GM18499 (cell line): Measurements from ENCODE around the gene RAB29.

Source experiments
- ATAC-seq: cut with Tn5 transposase; IDR thresholded peaks from one replicate; pipeline ENCODE4 v1.9.1; 2021; ENCODE audit warnings: moderate number of reproducible peaks; ENCODE audit not compliant: insufficient read depth, unreplicated experiment

RAB29 gene

DNA sequence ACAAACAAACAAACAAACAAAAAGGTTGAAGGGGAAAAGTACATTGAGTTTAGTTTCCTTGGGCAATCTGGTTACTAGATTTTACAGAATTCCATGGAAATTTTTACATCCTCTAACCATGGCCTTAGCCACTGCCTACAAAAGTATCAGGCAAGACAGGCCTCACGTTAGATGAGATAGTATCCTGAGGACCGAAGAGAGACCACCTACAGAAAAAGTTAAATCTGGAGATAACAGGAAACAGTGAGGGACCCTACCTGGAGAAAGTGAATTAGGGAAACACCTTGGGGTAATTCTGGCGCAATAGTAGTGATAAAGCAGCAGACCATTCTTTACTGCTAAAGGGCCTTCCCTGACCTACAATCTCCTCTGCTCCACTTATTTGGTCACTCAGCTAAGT is 8.7 kb downstream of the RAB29 start:
- no peak for ATAC-seq

GRCh38 chr1:205766038-205766437 is 9.2 kb downstream of the RAB29 start:
- no peak for ATAC-seq

DNA sequence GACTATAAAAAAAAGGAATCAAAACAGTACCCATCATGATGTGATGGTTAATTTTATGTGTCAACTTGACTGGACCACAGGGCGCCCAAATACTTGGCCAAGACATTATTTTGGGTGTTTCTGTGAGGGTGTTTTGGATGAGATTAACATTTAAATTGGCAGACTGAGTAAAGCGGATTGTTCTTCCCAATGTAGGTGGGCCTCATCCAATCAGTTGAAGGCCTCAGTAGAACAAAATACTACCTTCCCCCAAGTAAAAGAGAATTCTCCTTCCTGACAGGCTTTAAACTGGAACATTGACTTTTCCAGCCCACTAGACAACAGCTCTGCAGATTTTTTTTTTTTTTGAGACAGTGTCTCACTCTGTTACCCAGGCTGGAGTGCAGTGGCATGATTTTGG is 10.7 kb downstream of the RAB29 start:
- no peak for ATAC-seq

GRCh38 chr1:205763980-205764379 is 11.3 kb downstream of the RAB29 start:
- no peak for ATAC-seq

DNA sequence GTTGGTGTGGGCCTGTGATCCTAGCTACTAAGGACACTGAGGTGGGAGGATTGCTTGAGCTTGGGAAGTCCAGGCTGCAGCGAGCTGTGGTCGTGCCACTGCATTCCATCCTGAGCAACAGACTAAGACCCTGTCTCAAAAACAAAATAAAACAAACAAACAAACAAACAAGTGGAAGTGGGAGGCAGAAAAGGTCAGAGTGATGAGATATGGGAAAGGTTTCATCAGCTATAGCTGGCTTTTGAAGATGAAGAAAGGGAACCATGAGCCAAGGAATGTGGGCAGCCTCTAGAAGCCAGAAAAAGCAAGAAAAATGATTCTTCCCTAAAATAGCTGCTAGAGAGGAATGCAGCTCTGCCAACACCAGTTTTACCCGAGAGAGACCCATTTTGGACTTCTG is 14.7 kb downstream of the RAB29 start:
- ATAC-seq, result no peak

DNA sequence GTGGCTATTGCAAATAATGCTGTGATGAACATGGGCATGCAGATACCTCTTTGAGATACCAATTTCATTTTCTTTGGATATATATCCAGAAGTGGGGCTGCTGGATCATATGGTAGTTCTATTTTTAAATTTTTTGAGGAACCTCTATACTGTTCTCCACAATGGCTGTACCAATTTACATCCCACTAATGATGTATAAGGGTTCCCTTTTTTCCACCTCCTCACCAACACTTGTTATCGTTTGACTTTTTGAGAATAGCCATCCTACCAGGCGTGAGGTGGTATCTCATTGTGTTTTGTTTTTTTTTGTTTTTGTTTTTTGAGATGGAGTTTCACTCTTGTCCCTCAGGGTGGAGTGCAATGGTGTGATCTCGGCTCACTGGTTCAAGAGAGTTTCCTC is 18.7 kb downstream of the RAB29 start:
- no peak for ATAC-seq

DNA sequence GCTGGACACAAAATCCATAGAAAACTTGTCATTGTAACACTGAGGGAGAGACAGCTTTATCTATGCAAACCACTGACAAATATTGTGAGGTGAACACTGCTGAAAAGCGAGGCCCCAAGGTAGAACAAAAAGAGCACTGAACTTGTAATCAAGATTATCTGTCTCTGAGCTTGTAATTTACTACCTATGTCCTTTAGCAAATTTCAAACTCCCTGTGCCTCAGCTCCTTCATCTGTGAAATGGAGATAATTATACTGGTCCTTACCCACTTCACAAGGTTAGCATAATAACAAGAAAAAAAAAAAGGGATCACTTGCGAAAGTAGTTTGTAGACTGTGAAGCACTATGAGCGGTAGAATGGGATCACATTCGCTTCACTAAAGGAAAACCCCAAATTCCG is 20.4 kb downstream of the RAB29 start:
- ATAC-seq, result no peak

- ATAC-seq, result no peak
Measured at GRCh38 chr1:205751036-205751651, 24.1 kb downstream of the RAB29 start.

GRCh38 chr1:205750138-205751035 is 24.9 kb downstream of the RAB29 start, which contains the start of gene NUCKS1:
Gene NUCKS1 (minus strand): TSS chr1:205750182. CDS start chr1:205749973, 209 bp downstream.
- peak; percentile 76 for ATAC-seq

DNA sequence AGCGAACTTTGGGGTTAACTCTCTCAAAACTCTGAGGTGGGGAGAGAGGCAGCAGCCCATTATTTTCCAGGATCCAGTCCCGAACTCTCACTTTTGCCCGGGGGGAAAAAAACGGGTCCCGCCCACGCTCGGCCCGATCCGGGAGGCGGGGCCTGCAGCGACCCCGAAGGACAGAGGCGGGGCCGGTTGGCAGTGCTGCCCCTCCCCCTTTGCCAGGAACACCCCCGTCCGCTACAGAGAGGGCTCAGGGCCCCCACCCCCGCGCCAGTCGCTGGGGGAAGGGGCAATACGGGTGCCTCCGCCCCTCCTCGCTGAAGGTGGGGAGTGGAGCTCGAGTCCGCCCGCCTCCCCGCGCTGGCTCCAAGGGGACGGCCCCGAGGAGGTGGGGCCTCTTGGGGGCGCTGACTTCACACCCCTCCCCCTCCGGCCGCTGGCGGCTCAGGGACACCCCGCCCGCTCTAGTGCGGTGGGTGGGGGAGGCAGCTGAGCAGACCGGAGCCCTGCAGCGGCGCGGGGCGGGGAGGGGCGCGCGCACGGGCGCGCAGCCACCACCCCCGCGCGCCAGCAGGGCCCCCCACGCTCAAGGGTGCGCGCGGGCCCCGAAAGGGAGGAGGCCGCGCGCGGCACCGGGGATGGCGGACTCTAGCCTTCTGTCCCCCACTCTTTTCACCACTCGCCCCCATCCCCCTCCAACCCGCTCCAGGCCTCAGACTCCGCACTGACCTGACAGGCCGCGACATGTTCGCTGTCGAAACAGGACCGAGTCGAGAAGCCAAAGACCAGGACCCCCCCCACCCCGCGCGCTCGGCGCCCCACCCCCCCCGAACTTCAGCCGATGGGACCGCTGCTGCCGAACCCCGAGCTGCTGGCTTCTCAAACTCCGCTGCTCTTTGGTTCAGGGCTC is 25.8 kb downstream of the RAB29 start:
- ATAC-seq, result no peak

DNA sequence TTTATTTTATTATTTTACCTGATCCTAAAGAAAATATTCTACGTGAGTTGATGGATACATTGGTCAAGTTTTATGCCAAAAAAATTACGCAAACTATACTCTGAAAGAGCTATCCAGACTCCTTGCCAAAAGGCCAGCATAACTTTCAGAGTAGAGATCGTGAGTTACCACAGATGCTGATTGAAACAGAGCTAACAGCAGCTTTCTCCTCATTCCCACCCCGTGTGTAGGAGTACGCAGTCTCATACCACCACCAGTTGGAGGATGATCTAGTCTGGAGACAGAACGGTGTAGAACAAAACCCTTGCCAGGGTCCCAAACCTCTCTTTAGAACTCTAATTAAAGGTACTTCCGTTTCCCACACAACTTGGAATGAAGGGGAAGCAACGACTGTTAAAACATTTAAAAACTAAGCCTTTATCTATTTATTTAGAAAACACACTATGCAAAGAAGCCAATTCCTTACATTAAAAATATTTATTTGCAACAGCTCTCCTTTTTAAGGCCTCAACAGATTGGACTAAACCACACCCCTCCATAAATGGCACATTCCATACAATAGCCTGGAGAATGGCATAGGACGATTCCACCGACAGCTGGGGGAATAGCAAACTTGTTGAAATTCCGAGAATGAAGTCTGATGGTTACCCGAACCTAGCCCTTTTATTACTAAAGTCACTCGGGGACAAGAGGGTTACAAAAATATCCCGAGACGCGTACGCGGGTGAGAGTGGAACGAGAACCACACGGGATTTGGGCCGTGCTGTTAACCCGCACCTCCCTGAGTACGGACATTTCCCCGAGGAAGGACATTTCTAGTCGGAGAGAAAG is 26.7 kb downstream of the RAB29 start:
- no peak for ATAC-seq

DNA sequence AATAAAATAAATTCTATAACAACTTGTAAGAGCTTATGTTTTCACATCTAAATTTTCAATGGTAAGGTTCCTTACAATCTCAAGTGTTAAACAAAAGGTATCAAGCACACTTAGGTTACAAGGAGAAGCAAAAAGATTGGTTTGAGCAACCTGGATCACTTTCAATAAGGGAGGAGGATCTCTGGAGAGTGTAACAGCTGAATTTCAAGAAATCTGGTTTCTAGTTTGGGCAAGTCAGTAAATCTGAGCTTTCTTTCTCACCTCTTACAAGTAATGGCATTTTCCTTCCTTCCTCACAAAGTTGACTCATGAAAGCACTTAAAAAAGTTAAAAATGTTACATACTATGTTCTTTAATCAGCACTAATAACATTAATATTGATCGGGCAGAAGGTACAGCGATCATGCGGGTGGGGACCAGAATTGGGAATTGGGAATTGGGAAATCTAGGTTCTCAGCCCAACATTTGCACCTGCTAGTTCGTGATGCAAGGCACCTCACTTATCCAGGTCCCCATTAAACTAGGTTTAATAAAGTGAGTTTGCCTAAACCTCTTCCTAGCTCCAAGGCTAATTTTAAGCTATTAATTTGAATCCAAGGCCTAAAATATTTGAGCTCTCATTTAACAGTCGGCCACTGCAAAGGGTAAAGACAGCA is 28.4 kb downstream of the RAB29 start:
- ATAC-seq, result no peak

DNA sequence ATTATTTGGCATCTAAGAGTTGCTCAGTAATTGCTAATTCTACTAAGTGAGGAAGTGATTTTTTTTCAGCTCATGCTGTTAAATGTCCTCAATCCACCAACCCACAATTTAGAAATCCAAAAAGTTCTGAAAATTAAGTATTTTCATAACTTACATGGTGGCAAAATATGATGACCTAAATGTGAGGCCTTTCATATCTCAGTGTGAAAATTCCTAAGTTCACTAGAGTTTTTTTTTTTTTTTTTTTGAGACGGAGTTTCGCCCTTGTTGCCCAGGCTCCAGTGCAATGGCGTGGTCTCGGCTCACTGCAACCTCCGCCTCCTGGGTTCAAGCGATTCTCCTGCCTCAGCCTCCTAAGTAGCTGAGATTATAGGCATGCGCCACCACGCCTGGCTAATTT is 30.9 kb downstream of the RAB29 start:
- no peak for ATAC-seq

DNA sequence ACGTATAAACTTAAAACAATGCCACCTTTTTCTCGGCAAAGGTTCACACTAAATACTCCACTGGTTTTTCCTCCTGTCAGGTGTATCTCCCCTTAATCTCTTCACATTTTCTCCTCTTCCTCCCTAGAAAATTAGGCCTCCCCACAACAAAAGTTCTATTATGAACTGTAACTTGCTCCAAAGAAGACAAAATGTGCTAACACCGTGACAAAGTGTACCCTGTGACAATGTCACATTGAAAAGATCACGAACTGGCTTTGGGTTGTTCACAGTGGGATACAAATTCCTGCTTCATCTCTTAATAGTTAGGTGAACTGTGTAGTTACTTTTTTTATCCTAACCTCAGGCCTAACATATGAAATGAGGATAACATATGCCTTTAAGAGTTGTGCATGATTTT is 31.3 kb downstream of the RAB29 start:
- ATAC-seq, result no peak

DNA sequence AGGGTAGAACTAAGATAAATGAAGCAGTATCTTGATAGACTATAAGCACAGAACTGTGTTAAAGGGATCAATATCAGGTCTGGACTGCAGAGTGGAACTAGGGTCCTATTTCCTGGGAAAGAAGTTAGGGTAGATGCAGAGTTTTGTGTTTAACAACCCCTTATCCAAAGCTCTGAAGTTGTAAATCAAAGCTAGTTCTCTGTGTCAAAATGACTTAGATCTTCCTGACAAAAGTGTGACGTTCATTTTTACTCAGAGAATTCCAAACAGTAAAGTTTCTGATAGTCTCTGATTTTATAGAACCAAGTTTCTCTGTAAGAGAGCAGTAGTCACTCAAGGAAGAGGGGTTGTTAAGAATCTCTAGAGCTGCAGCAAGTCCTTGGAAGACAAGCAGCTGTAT is 33.6 kb downstream of the RAB29 start:
- ATAC-seq, result no peak

DNA sequence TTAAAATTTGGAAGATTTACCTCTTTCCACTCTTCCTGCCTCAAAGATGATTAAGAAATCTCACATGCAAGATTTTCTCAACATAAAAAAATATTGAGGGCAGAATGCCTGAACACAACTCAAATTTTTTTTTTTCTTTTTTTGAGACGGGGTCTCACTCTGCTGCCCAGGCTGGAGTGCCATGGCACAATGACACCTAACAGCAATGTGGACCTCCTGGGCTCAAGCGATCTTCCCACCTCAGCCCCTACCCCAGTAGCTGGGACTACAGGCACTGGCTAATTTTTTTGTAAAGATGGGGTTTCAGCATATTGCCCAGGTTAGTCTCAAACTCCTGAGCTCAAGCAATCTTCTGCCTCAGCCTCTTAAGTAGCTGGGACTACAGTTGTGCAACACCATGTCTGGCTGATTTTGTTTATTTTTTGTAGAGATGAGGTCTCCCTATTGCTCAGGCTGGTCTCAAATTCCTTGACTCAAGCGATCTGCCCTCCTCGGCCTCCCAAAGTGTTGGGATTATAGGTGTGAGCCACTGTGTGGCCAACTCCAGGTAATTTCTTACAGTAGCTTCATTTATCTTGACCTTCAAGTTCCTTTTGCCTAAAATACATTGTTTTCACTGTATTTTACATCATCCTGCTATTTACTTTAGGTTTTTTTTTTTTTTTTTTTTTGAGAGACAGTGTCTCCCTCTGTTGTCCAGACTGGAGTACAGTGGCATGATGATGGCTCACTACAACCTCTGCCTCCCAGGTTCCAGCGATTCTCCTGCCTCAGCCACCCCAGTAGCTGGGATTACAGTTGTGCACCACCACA is 35.7 kb downstream of the RAB29 start:
- ATAC-seq, result no peak

DNA sequence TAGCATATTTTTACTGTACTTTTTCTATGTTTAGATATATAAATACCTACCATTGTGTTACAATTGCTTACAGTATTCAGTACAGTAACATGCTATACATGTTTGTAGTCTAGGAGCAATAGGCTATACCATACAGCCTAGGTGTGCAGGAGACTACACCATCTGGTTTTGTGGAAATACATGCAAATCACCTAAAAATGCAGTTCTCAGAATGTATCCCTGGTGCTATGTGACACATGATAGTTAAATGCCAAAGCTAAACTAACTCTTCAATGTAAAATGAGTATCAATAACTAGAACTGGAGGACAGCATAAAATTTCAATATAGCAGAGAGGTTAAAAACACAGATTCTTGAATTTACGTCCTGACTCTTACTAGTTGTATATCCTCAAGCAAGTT is 40.1 kb downstream of the RAB29 start:
- ATAC-seq, result no peak

DNA sequence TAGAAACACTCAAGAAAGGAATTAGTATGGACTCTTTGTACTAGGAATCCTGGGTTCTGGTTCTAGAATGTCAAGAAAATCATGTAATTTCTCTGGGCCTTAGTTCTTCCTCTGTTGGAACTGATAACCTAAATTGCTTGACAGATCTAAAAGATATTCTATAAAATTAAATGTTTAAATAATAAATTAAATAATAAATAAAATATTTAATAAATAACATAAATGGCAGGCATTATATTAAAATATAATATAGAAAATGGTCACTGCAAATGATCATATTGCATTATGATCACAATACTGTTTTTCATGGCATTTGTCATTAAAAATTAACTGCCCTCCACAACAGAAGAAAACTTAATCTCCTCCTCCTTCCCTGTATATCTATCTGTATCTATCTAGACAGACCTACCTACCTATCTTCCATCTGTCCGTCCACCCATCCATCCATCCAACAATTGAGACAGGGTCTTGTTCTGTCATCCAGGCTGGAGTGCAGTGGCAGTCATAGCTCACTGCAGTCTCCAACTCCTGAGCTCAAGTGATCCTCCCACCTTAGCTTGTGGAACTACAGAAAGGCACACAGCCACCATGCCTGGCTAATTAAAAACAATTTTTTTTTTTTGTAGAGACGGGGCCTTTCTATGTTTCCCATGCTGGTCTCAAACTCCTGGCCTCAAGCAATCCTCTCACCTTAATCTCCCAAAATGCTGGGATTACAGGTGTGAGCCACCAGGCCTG is 41.7 kb downstream of the RAB29 start:
- no peak for ATAC-seq
